SK-N-SH (cell line): ENCODE measurements around the gene PTBP1. TPM values are rescaled to one million over a fixed set of nuclear protein-coding genes. Genes with fewer than 3 reads are reported as not detected.

ENCODE experiments used
- CTCF ChIA-PET: fragments of 300-600, 350-600 bp; formaldehyde crosslinking; extraction: SDS; loops from one replicate; lab custom pipeline; 2021; lab: Yijun Ruan, JAX
- POLR2A ChIA-PET: fragments of 350-600 bp; sonication (Branson Sonifier 250); formaldehyde crosslinking; extraction: SDS; loops from one replicate; lab custom pipeline; 2020; ENCODE audit warnings: antibody characterized with exemption, inconsistent platforms; lab: Yijun Ruan, JAX
- DNase-seq: peaks from one replicate; pipeline ENCODE4 v3.0.0; 2012
- H2AFZ ChIP-seq: fragments of 200-600 bp; sonication (generic); 2 replicates; pipeline ENCODE4 v1.8.1; 2016; ENCODE audit warnings: antibody characterized with exemption, mild to moderate bottlenecking, low read depth
- H3F3A ChIP-seq: fragments of 200-600 bp; sonication (generic); replicated peaks from 2 replicates; pipeline ENCODE3; 2016; ENCODE audit warnings: antibody characterized with exemption, mild to moderate bottlenecking; ENCODE audit not compliant: insufficient read depth
- H3K27ac ChIP-seq, 2 experiments: fragments of 200-500 bp in 1 of 2; fragments of 200-600 bp in 1 of 2; sonication (Bioruptor generic) in 1 of 2; sonication (generic), shearing (Covaris generic) in 1 of 2; 2 replicates each; pipeline versions ENCODE4 v1.5.1 to v1.6.1; 2014 to 2016; ENCODE audit warnings: low read depth in 2 of 2, inconsistent platforms in 1 of 2, low read length in 1 of 2, mild to moderate bottlenecking in 1 of 2, mixed read lengths in 1 of 2
- H3K27me3 ChIP-seq: fragments of 200-600 bp; sonication (generic), shearing (Covaris generic); 2 replicates; pipeline ENCODE4 v1.6.1; 2016; ENCODE audit warnings: mixed run types; ENCODE audit not compliant: insufficient read depth
- H3K36me3 ChIP-seq, 2 experiments: fragments of 200-500 bp in 1 of 2; fragments of 200-600 bp in 1 of 2; sonication (Bioruptor generic) in 1 of 2; sonication (generic) in 1 of 2; replicated peaks in 1 of 2; 2 replicates each; pipeline versions ENCODE3 to v1.5.1; 2014 to 2016; ENCODE audit warnings: low read length in 1 of 2, mild to moderate bottlenecking in 1 of 2; ENCODE audit not compliant: insufficient read depth in 2 of 2, control insufficient read depth in 1 of 2
- H3K4me1 ChIP-seq, 2 experiments: fragments of 200-500 bp in 1 of 2; fragments of 200-600 bp in 1 of 2; sonication (Bioruptor generic) in 1 of 2; sonication (generic), shearing (Covaris generic) in 1 of 2; 2 replicates each; pipeline versions ENCODE4 v1.5.1 to v1.6.1; 2014 to 2016; ENCODE audit warnings: low read depth in 1 of 2, low read length in 1 of 2, mixed run types in 1 of 2; ENCODE audit not compliant: insufficient read depth in 2 of 2, control insufficient read depth in 1 of 2
- H3K4me2 ChIP-seq: fragments of 200-600 bp; sonication (generic), shearing (Covaris generic); 2 replicates; pipeline ENCODE4 v1.6.1; 2017; ENCODE audit warnings: mixed run types
- H3K4me3 ChIP-seq, 2 experiments: fragments of 200-500 bp in 1 of 2; fragments of 200-600 bp in 1 of 2; sonication (Bioruptor generic) in 1 of 2; sonication (generic), shearing (Covaris generic) in 1 of 2; 2 replicates each; pipeline versions ENCODE4 v1.5.1 to v1.8.1; 2014 to 2016; ENCODE audit warnings: low read depth in 2 of 2, inconsistent platforms in 1 of 2, low read length in 1 of 2, mild to moderate bottlenecking in 1 of 2, mixed read lengths in 1 of 2, moderate library complexity in 1 of 2
- H3K79me2 ChIP-seq: fragments of 200-600 bp; sonication (generic); 2 replicates; pipeline ENCODE4 v1.8.1; 2017; ENCODE audit warnings: mild to moderate bottlenecking; ENCODE audit not compliant: insufficient read depth
- H3K9ac ChIP-seq: fragments of 200-600 bp; sonication (generic); 2 replicates; pipeline ENCODE4 v1.6.1; 2017; ENCODE audit warnings: mixed run types
- H3K9me2 ChIP-seq: fragments of 200-600 bp; sonication (generic); 2 replicates; pipeline ENCODE4 v1.6.1; 2017; ENCODE audit warnings: mixed run types
- H3K9me3 ChIP-seq: fragments of 200-600 bp; sonication (generic); 2 replicates; pipeline ENCODE4 v1.6.1; 2017; ENCODE audit warnings: mixed run types, mild to moderate bottlenecking, moderate library complexity
- H4K20me1 ChIP-seq: fragments of 200-600 bp; sonication (generic); 2 replicates; pipeline ENCODE4 v1.6.1; 2017; ENCODE audit warnings: mild to moderate bottlenecking, mixed run types; ENCODE audit not compliant: insufficient read depth
- CHD2 ChIP-seq: fragments of 150-350 bp; IDR thresholded peaks from 2 replicates; pipeline ENCODE4 v1.6.1; 2018; ENCODE audit warnings: low read length; ENCODE audit not compliant: partially characterized antibody
- EZH2phosphoT487 ChIP-seq: fragments of 200-600 bp; sonication (generic); IDR thresholded peaks from 2 replicates; pipeline ENCODE4 v1.6.1; 2017; ENCODE audit warnings: low read depth, mixed run types, mild to moderate bottlenecking, antibody characterized with exemption, moderate library complexity, borderline replicate concordance
- FOSL2 ChIP-seq: IDR thresholded peaks from 2 replicates; pipeline ENCODE4 v1.4.0; 2012; ENCODE audit warnings: low read depth, mild to moderate bottlenecking, moderate library complexity, borderline replicate concordance
- FOXJ3 ChIP-seq: sonication (generic); formaldehyde crosslinking; IDR thresholded peaks from 2 replicates; pipeline ENCODE4 v1.5.1; 2020; ENCODE audit warnings: mild to moderate bottlenecking, missing genetic modification reagents
- FOXM1 ChIP-seq: IDR thresholded peaks from 2 replicates; pipeline ENCODE4 v1.4.0; 2012; ENCODE audit warnings: low read depth, mild to moderate bottlenecking
- GABPA ChIP-seq: IDR thresholded peaks from 2 replicates; pipeline ENCODE4 v1.4.0; 2012; ENCODE audit warnings: low read depth, mild to moderate bottlenecking
- GATA2 ChIP-seq: sonication (generic); formaldehyde crosslinking; IDR thresholded peaks from 2 replicates; pipeline ENCODE4 v1.5.0; 2020; ENCODE audit warnings: mild to moderate bottlenecking, missing genetic modification reagents
- POLR2AphosphoS5 ChIP-seq: IDR thresholded peaks from 2 replicates; pipeline ENCODE4 v1.6.1; 2012; ENCODE audit warnings: low read depth, low read length
- RAD21 ChIP-seq: IDR thresholded peaks from 2 replicates; pipeline ENCODE4 v1.6.1; 2012; ENCODE audit warnings: mild to moderate bottlenecking, low read length
- RFX5 ChIP-seq: IDR thresholded peaks from 2 replicates; pipeline ENCODE4 v1.6.1; 2012; ENCODE audit warnings: mild to moderate bottlenecking, improper control_type of control experiment, low read length
- SMC3 ChIP-seq: IDR thresholded peaks from 2 replicates; pipeline ENCODE4 v1.6.1; 2012; ENCODE audit warnings: low read depth, low read length, improper control_type of control experiment
- TCF12 ChIP-seq: IDR thresholded peaks from 2 replicates; pipeline ENCODE4 v1.4.0; 2012
- TEAD4 ChIP-seq: IDR thresholded peaks from 2 replicates; pipeline ENCODE4 v1.4.0; 2012; ENCODE audit warnings: mild to moderate bottlenecking, borderline replicate concordance; ENCODE audit not compliant: insufficient read depth
- WGBS: methylation state at CpG from one replicate; pipeline ENCODE4 v1.1.6; 2017; ENCODE audit warnings: low lambda C conversion rate; 5-methylcytosine and 5-hydroxymethylcytosine counted together
- polyA plus RNA-seq, 3 experiments: library from polyadenylated mRNA; depleted of rRNA; stranded (reverse); fragments of >200 nt; gene quantifications; 2 replicates each; pipeline ENCODE4 v1.2.3, GENCODE V29; 2012
- TF ChIP-seq, protein P1 (sequence below): IDR thresholded peaks from 2 replicates; pipeline ENCODE4 v1.6.1; 2012; ENCODE audit warnings: mild to moderate bottlenecking, low read depth, low read length, moderate library complexity
- TF ChIP-seq, protein P2 (sequence below): IDR thresholded peaks from 2 replicates; pipeline ENCODE4 v1.4.0; 2012; ENCODE audit warnings: low read depth, borderline replicate concordance

PTBP1 gene
- polyA plus RNA-seq, 1 of the 3 experiments (the other 2 are of a cell fraction), result 243 TPM

DNA sequence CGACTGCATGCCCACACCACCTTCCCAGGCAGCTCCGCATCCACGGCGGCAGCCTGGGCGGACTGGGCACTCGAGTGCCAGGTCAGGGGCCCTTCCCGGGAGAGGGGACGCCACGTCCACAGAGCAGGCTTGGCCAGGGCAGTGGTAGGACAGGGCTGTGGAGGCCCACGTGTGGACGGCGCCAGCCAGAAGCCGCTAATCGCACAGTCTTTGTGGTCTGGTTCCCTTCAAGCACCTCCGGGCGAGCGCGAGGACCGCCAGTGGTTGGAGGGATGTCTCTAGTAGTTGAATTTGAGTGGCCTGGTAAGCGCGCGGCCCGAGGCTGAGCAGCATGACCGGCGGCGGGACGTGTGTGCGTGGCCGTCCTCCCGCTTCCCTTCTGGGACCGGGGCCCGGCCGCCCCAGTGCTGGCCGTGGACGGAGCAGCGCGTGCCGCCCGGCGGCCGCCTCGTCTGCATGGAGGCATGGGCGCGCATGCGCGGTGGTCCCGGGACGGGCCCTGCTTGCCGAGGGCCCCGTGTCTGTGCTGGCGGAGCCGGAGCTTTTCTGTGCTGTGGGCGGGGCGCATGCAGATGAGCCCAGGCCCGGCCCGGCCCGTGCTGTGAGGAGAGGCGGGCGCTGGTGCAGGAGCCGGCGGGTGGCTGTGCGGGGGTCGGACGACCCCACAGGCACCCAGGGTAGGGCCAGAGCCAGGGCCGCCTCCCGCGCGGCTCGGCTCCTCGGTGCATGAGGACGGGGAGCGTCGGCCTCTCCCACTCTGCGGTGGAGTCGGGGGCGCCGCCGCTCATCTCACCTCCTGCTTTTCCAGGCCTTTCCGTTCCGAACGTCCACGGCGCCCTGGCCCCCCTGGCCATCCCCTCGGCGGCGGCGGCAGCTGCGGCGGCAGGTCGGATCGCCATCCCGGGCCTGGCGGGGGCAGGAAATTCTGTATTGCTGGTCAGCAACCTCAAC, 8.6 kb downstream of the PTBP1 start:
- H3K79me2 ChIP-seq, result peaks cover 90% of the 10 kb centered on the region
- no peak overlapping the region for H3K4me3 ChIP-seq
- peaks cover 24% of the 10 kb centered on the region for H3F3A ChIP-seq
- 98% methylated on average over 30 of the region's 93 CpGs for WGBS
- peaks cover 13 to 17% of the 10 kb centered on the region in 2 experiments; a peak in 2 of 4 replicates for H3K4me1 ChIP-seq
- no peaks in the 10 kb centered on the region for H3K27me3 ChIP-seq
- TF ChIP-seq TCF12 (no peak), RAD21 (no peak), RFX5 (no peak), FOXJ3 (CRISPR knock-in tag) (no peak), GATA2 (CRISPR knock-in tag) (no peak), TEAD4 (no peak), FOSL2 (no peak), EZH2phosphoT487 (no peak), FOXM1 (no peak), SMC3 (no peak), POLR2AphosphoS5 (no peak), CHD2 (no peak), GABPA (no peak)
- TF ChIP-seq, protein P1, sequence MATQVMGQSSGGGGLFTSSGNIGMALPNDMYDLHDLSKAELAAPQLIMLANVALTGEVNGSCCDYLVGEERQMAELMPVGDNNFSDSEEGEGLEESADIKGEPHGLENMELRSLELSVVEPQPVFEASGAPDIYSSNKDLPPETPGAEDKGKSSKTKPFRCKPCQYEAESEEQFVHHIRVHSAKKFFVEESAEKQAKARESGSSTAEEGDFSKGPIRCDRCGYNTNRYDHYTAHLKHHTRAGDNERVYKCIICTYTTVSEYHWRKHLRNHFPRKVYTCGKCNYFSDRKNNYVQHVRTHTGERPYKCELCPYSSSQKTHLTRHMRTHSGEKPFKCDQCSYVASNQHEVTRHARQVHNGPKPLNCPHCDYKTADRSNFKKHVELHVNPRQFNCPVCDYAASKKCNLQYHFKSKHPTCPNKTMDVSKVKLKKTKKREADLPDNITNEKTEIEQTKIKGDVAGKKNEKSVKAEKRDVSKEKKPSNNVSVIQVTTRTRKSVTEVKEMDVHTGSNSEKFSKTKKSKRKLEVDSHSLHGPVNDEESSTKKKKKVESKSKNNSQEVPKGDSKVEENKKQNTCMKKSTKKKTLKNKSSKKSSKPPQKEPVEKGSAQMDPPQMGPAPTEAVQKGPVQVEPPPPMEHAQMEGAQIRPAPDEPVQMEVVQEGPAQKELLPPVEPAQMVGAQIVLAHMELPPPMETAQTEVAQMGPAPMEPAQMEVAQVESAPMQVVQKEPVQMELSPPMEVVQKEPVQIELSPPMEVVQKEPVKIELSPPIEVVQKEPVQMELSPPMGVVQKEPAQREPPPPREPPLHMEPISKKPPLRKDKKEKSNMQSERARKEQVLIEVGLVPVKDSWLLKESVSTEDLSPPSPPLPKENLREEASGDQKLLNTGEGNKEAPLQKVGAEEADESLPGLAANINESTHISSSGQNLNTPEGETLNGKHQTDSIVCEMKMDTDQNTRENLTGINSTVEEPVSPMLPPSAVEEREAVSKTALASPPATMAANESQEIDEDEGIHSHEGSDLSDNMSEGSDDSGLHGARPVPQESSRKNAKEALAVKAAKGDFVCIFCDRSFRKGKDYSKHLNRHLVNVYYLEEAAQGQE, result no peak
- TF ChIP-seq, protein P2, sequence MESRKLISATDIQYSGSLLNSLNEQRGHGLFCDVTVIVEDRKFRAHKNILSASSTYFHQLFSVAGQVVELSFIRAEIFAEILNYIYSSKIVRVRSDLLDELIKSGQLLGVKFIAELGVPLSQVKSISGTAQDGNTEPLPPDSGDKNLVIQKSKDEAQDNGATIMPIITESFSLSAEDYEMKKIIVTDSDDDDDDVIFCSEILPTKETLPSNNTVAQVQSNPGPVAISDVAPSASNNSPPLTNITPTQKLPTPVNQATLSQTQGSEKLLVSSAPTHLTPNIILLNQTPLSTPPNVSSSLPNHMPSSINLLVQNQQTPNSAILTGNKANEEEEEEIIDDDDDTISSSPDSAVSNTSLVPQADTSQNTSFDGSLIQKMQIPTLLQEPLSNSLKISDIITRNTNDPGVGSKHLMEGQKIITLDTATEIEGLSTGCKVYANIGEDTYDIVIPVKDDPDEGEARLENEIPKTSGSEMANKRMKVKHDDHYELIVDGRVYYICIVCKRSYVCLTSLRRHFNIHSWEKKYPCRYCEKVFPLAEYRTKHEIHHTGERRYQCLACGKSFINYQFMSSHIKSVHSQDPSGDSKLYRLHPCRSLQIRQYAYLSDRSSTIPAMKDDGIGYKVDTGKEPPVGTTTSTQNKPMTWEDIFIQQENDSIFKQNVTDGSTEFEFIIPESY, result no peak
- TF ChIP-seq, all 33 proteins: peak for 0
- H3K36me3 ChIP-seq, result peaks cover 49 to 79% of the 10 kb centered on the region in 2 experiments
- ChIA-PET POLR2A (interaction anchor here (1.6 kb wide), 1 partner anchor 9 kb away, joined by 6 read pairs; no protein-coding TSS in a partner anchor), CTCF (no interaction called here)
- H3K27ac ChIP-seq, result no peak overlapping the region
- peaks cover 100% of the 10 kb centered on the region for H4K20me1 ChIP-seq
- H3K9me3 ChIP-seq, result no peaks in the 10 kb centered on the region
- no peak overlapping the region for H2AFZ ChIP-seq
- peak; percentile 39 for DNase-seq
- H3K9ac ChIP-seq, result no peak overlapping the region
- H3K4me2 ChIP-seq, result no peak overlapping the region
- H3K9me2 ChIP-seq, result no peaks in the 10 kb centered on the region
